ENCODE results near the gene NAT8L. TPM values are rescaled to one million over a fixed set of nuclear protein-coding genes. Genes with fewer than 3 reads are reported as not detected.
A peak's percentile ranks its signal among the peaks of the same experiment; 100 is the strongest.

Gene NAT8L
- total RNA-seq, 2 donors from 2014 or later, result 0.06 to 0.25 TPM

DNA sequence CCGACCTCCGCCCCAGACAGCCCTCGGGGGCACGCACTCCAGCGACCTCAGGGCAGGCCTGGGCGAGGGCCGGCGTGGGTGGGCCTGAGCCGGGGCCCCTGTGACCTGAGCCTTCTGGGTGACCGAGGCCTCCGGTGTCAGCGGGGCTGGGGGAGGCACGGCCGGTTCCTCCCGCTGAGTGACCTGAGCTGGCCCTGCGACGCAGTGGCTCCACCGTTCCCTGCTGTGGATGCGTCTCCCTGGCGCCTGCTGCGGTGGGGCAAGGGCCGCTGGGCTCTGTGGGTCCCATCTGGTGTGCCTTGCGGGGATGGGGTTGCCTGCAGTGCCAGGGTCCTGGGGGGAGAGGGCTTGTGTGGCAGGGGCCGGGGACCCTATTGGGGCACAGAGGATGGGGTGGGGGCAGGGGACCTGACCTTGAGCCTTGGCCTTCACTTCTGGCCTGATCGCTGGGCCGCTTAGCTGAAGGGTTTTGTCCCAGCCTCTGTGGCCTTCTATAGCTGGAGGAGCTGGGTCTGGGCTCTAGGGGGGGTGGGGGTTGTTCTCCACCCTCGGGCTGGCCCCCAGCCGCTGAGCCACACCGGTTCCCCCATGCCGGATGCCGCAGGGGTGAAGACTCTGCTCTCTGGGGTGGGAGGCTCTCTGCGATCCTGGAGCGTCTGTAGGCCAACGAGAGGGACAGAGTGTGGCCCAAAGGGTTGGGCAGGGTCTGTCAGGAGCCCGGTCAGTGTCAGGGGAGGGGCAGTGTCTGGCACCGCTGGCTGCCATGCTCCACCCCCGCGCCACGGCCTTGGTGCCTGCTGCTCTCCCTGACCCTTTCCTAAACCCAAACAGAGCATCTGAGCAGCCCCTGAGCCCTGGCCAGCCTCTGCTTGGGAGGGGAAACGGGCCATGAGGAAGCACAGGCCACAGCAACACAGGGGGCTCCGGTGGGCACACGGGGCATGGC is 2.3 kb downstream of the NAT8L start:
- intact Hi-C loops (cut with DNase I, micrococcal nuclease), result no loop called here
- DNase-seq (no peak), ATAC-seq (no peak)

DNA sequence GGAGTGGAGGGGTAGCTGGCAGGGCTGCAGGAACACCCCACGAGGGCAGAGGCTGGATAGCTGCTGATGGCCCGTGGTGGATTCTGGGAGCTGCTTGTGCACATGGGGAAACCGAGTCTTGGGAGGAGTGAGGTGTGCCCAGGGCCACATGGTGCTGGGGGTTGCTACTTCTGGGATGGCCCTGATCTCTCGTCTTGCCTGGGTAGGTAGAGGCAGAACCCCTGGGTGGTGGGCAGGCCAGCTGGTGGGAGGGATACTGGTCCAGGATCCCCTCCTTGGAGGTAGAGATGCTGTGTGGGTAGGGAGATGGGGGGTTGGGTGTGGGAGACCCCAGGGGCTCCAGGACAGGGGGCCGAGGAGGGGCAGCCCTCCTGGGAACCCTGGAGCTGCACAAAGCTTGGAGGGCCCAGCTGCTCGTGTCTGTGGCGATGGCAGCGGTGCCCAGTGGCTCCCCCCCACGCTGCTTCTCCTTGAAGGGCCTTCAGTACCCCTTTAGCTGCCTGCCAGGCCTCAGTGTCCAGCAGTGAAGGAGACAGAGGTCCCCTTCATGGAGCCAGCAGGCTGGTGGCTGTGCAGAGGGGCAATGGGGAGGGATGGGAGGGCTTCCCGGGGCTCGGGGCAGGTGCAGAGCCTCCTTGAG is 3.2 kb downstream of the NAT8L start:
- DNase-seq (no peak), ATAC-seq (no peak)
- intact Hi-C loops (cut with DNase I, micrococcal nuclease), result no loop called here

DNA sequence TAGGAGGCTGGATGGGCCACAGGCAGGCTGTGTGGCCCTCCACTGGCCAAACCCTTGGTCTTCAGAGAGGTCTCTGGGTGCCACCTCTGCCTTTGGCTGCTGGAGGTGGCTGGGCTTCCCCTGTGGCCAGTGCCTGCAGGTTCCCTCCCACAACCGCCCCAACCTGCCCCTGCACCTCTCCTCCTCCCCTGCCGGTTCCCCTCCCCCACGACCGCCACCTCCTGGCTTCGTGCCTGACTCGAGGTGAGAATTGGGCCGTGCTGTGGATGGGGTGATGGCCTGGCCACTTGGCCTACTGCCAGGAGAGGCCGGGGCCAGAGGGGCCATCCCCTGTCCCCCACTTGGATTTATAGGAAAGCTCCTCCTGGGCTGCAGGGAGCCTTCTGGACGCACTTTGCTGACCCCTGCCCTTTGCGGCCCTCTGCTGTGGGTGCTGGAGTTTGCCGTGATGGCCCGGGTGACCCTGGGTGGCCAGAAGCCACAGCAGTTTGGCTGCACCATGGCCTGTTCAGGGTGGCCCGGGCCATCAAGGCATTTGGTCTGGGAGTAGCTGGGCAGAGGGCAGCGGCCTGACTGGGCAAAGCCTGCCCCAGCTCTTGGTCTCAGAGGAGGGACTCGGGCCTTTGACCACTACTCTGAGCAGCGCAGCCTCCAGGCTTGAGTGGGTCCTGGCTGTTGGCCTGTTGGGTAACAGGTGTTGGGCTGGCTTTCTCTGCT is 3.8 kb downstream of the NAT8L start:
- DNase-seq (no peak), ATAC-seq (no peak)
- intact Hi-C loops (cut with DNase I, micrococcal nuclease), result no loop called here

GRCh38 chr4:2063557-2064275 is 4.6 kb downstream of the NAT8L start:
- ATAC-seq (no peak), DNase-seq (no peak)
- intact Hi-C loops (cut with DNase I, micrococcal nuclease), result no loop called here

- peak; percentile 53 to 83 for DNase-seq
- intact Hi-C loops (cut with DNase I, micrococcal nuclease), result no loop called here
- peak; percentile 93 for ATAC-seq
Measured at GRCh38 chr4:2064276-2064991, 5.3 kb downstream of the NAT8L start.

DNA sequence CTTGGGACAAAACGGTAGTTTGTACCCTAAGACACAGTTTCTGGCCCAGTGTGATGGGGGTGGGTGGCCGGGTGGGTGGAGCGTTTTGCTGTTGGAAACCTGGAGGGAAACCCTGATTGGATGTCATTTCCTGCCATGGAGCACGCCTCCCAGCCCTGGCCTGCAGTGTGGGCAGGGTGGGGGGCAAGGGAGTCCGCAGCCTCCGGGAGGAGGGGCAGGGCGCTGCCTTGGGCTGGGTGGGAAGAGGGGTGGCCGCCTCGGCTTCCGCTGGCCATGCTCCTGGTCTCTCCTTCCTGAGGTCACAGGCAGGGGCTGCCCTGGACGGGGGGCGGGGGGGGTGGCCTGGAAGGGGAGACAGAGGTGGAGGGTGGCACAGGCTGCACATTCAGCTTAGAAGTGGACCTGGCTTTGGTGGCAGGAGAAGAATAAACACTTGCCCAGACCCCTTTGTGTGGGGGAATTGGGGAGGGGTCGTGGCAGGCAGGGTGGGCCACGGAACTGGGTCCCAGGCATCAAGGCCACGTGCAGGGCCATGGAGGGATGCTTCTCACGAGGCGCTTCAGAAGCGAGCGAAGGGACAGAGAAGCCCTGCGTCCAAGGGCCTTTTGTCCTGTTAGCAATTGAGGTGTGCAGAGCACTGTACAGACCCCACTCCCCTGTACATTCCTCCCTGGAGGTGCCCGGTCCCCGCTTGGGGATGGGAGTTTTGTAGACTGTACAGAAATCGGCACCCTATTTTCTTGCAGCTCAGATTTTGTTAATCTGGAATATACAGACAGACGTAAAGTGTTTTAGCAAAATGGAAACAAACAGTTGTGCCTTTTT is 6.2 kb downstream of the NAT8L start:
- intact Hi-C loops (cut with DNase I, micrococcal nuclease), result no loop called here
- no peak for ATAC-seq
- peak in 1 of 2 donors; percentile 12 for DNase-seq

DNA sequence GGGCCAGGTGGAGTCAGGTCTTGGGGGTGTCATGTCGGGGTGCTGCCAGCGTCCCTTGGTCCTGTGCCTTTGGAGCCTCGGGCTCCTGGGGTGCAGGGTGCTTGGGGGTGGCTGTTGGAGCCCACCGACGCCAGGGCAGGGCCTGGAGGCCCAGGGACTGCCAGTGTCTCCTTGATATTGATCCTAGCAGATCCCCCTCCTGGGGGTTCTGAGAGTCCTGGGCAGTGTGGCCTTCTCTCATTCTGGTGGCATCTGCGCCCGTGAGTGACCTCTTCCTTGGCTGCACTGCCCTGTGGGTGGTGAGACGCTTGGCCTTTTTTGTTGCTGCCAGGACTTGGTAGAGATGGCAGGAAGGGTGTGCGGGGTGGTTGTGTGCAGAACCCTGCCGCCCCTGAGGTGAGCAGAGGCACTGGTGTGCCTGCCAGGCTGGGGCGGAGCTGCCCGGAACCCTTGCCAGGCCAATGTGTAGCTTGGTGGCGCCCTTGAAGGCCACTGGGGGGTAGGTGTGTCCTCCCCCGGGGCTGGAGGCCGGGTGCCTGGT is 7.0 kb downstream of the NAT8L start:
- ATAC-seq, result no peak
- DNase-seq, result peak in 1 of 2 donors; percentile 19
- intact Hi-C loops (cut with DNase I, micrococcal nuclease), result no loop called here

DNA sequence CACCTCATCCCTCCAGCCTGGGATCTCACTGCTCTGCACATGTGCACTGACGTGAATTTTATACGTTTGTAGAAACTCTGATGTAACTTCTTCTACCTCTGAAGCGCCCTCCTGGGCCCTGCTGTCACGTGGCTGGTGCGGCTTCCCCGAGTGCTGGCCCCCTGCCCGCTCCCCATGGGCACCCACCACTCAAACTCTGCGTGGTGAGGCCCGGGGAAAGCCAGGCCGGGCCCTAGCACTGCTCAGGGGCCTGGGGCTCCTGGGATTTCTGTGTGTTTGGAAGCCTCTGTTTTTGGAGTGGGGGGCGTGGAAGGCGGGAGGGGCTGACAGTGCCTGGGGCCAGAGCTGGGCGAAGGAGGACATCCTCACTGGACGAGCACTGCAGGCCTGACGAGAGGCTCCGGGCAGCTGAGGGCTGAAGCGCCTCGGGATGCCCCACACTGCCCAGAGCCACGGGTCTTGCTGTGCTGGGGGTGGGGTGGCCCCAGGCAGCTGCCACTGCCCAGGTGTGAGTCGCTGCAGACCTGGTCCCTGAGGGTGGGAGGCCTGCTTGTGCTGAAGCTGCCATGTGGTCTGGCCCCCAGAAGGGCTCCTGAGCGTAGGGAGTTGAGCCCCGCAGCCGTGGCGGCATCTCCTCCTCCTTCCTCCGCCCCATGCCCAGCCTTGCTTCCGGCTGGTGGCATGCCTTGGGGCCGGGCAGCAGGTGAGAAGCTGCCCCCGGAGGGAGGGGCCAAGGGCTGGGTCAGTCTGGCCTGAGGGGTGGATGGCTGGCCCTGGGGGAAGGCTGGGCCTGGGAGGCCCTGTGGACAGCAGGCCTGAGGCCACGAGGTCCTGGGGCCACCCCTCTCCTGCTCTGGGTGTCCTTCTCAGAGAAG is 7.7 kb downstream of the NAT8L start:
- ATAC-seq (no peak), DNase-seq (peak in 1 of 2 donors; percentile 18)
- intact Hi-C loops (cut with DNase I, micrococcal nuclease), result no loop called here

GRCh38 chr4:2067446-2068197 is 8.5 kb downstream of the NAT8L start:
- intact Hi-C loops (cut with DNase I, micrococcal nuclease), result no loop called here
- no peak for ATAC-seq
- DNase-seq, result no peak

DNA sequence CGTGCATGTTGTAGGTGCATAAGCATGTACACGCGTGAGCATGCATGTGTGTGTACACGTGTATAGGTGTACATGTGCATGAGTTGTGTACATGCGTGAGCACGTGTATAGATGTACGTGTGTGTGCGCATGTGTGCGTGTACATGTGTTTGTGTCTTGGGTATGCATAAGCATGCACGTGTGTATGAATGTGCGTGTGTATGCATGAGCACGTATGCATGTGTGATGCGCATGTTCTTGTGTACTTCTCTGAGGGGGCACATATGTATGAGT is 9.0 kb downstream of the NAT8L start:
- DNase-seq (no peak), ATAC-seq (no peak)
- intact Hi-C loops (cut with DNase I, micrococcal nuclease), result no loop called here

GRCh38 chr4:2068566-2068965 is 9.4 kb downstream of the NAT8L start:
- ATAC-seq, result no peak
- no peak for DNase-seq
- intact Hi-C loops (cut with DNase I, micrococcal nuclease), result no loop called here

GRCh38 chr4:2069161-2069971 is 10.2 kb downstream of the NAT8L start:
- intact Hi-C loops (cut with DNase I, micrococcal nuclease), result no loop called here
- DNase-seq (no peak), ATAC-seq (no peak)

DNA sequence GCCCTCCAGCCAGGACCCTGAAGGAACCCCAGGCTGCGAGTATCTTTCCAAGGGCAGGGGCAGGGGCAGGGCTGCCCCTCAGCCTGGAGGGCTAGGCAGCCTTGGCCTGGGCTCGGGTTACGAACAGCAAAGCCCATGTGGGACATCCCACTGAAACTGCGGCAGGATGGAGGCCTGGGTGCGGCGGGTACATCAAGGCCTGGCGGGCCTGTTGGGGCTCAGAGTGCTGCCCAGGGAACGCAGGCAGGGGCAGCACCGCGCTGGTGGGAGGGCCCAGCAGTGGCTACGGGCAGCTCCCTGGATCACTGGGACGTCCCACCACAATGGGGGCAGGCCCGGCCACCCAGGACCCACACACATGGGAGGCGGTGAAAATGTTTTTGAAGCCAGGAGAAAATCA is 10.9 kb downstream of the NAT8L start:
- intact Hi-C loops (cut with DNase I, micrococcal nuclease), result no loop called here
- DNase-seq, result no peak
- no peak for ATAC-seq

DNA sequence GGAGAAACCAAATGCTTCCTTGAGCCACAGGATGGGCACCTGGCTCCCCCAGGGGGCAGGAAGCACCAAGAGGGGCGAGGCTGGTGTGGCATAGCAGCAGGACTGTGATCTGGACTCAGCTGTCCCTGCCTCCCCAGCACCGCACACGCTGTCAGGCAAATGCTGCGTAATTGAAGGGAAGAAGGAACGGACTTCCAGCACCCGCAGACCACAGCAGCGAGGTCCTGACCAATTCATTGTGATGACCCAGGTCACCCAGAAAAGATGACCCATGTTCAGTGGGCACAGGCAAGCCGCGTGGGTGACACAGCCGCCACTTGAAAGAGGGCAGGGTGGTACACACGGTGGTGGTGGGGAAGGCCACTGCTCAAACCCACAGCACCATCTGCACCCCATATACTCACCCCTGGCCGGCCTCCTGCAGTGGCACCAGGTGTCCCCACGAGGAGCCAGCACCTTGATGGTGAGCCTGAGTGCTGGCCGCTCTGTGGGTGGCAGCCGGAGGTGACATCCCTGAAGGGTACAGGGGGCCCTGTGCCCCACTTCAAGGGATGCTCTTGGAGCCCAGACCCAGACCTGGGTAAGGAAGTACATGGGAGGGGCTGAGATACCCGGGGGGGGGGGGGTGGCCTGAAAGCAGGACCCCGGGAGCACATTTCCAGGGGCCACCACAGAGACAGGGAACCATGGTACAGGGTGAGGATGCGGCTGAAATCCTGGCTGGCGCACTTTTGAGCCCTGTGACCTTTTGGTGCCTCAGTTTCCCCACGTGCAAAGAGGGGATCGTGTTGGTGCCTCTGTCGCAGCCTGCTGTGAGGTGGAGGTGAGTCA is 11.5 kb downstream of the NAT8L start:
- ATAC-seq, result no peak
- intact Hi-C loops (cut with DNase I, micrococcal nuclease), result no loop called here
- no peak for DNase-seq
